ENCODE results near the gene SMIM15. TPM values are rescaled to one million over a fixed set of nuclear protein-coding genes. Genes with fewer than 3 reads are reported as not detected.

The SMIM15 gene
- total RNA-seq, 2 experiments from 2014 or later = 16.5 to 18.2 TPM

DNA sequence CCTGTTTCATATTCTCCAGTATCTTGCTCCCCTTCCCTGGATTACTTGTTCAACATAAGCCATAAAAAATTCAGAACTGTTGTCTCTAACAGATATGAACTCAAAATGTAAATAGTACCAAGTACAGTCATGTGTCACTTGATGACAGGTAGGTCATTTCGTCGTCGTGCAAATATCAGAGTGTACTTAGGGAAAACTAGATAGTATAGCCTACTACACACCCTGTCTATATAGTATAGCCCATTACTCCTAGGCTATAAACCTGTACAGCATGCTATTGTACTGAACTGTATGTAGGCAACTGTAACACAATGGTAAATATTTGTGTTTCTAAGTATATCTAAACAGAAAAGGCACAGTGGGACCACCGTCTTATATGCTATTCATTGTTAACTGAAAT, 39.1 kb downstream of the SMIM15 start:
- Mint-ChIP-seq H3K27me3 (no peaks in the 10 kb centered on the region), H3K4me1 (ENCODE audit: low read depth) (no peaks in the 10 kb centered on the region), H3K9me3 (no peaks in the 10 kb centered on the region), H3K36me3 (ENCODE audit: low read depth) (peaks cover 7% of the 10 kb centered on the region), H3K4me3 (no peak overlapping the region), H3K27ac (no peak overlapping the region)
- Histone ChIP-seq H3K9me3 (ENCODE audit: control insufficient read depth in 1 of 2, insufficient read depth in 1 of 2, low read length in 2 of 2) (no peaks in the 10 kb centered on the region), H3K27me3 (ENCODE audit: control insufficient read depth in 1 of 2, insufficient read depth in 2 of 2, low read length in 2 of 2) (no peaks in the 10 kb centered on the region), H3K27ac (ENCODE audit: low read depth in 1 of 2, low read length in 2 of 2) (no peak overlapping the region), H3K36me3 (ENCODE audit: insufficient read depth, low read length) (no peaks in the 10 kb centered on the region), H3K4me1 (ENCODE audit: insufficient read depth, low read length) (no peaks in the 10 kb centered on the region), H3K4me3 (ENCODE audit: low read length) (no peak overlapping the region)
- ChIA-PET CTCF (no interaction called here), POLR2A (no interaction called here)
- ATAC-seq (ENCODE audit: poor library complexity) (no peak), DNase-seq (no peak)
- TF ChIP-seq, protein P1, sequence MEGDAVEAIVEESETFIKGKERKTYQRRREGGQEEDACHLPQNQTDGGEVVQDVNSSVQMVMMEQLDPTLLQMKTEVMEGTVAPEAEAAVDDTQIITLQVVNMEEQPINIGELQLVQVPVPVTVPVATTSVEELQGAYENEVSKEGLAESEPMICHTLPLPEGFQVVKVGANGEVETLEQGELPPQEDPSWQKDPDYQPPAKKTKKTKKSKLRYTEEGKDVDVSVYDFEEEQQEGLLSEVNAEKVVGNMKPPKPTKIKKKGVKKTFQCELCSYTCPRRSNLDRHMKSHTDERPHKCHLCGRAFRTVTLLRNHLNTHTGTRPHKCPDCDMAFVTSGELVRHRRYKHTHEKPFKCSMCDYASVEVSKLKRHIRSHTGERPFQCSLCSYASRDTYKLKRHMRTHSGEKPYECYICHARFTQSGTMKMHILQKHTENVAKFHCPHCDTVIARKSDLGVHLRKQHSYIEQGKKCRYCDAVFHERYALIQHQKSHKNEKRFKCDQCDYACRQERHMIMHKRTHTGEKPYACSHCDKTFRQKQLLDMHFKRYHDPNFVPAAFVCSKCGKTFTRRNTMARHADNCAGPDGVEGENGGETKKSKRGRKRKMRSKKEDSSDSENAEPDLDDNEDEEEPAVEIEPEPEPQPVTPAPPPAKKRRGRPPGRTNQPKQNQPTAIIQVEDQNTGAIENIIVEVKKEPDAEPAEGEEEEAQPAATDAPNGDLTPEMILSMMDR (IDR thresholded peaks at IDR 0.05) = no peak
- intact Hi-C loops (cut with DNase I, micrococcal nuclease) = no loop called here

DNA sequence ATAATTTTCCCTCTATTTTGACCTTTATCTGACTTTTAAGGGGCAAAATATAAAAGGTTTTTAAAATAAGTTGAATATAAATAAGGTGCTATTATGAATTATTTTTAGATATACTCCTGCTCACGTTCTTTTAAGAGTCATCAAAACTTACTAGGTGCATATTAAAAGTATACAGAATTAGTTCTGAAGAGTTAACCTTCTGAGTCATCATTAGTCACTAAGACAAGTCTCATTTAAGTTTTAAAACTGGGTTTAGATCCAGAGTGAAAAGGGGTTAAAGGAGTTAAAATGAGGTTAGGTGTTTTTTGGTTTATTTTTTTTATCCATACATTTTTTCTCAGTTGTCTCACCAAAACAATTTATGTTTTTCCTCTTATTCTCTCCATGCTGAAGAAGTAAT, 41.7 kb downstream of the SMIM15 start:
- intact Hi-C loops (cut with DNase I, micrococcal nuclease) = no loop called here

DNA sequence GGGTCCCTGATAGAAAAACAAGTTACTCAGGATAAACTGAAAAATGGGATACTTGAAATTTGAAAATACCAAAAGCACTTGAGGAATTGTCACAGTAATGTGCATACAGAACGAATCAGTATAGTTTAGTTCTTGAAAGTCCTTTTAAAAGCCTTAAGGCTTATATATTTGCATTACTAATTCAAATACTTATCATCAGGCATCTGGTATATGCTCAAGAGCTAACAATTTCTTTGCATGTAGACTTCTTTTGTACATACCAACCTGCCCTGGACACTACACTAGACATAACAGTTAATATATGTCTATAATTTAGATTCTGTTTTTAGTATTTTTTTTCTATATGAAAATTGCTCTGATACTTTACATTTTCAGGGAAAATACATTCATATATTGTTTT, 43.2 kb downstream of the SMIM15 start:
- Mint-ChIP-seq H3K4me3 (no peak overlapping the region), H3K9me3 (no peaks in the 10 kb centered on the region)
- intact Hi-C loops (cut with DNase I, micrococcal nuclease) = no loop called here

More for the DNA sequence above, 41.7 kb downstream of the SMIM15 start:
- DNase-seq (no peak), ATAC-seq (ENCODE audit: poor library complexity) (no peak)
- H3K36me3 Mint-ChIP-seq (ENCODE audit: low read depth) = peaks cover 7% of the 10 kb centered on the region
- CTCF ChIA-PET = no interaction called here
- no peaks in the 10 kb centered on the region for H3K27me3 Mint-ChIP-seq
- Histone ChIP-seq H3K27ac (ENCODE audit: low read depth in 1 of 2, low read length in 2 of 2) (no peak overlapping the region), H3K4me3 (ENCODE audit: low read length) (no peak overlapping the region), H3K9me3 (ENCODE audit: control insufficient read depth in 1 of 2, insufficient read depth in 1 of 2, low read length in 2 of 2) (no peaks in the 10 kb centered on the region), H3K27me3 (ENCODE audit: control insufficient read depth in 1 of 2, insufficient read depth in 2 of 2, low read length in 2 of 2) (no peaks in the 10 kb centered on the region), H3K36me3 (ENCODE audit: insufficient read depth, low read length) (no peaks in the 10 kb centered on the region), H3K4me1 (ENCODE audit: insufficient read depth, low read length) (no peaks in the 10 kb centered on the region)
- no peaks in the 10 kb centered on the region for H3K9me3 Mint-ChIP-seq
- no peak overlapping the region for H3K4me3 Mint-ChIP-seq
- TF ChIP-seq, protein P1 (IDR thresholded peaks at IDR 0.05) = no peak
- no peaks in the 10 kb centered on the region for H3K4me1 Mint-ChIP-seq (ENCODE audit: low read depth)
- POLR2A ChIA-PET = no interaction called here
- no peak overlapping the region for H3K27ac Mint-ChIP-seq

More for the DNA sequence above, 43.2 kb downstream of the SMIM15 start:
- no peaks in the 10 kb centered on the region for H3K27me3 ChIP-seq (ENCODE audit: control insufficient read depth in 1 of 2, insufficient read depth in 2 of 2, low read length in 2 of 2)
- no peaks in the 10 kb centered on the region for H3K4me1 Mint-ChIP-seq (ENCODE audit: low read depth)
- CTCF ChIA-PET = interaction anchor here (0.9 kb wide), 1 partner anchor 113 kb away, joined by 3 read pairs; no protein-coding TSS in a partner anchor
- no peaks in the 10 kb centered on the region for H3K36me3 ChIP-seq (ENCODE audit: insufficient read depth, low read length)
- H3K27ac Mint-ChIP-seq = no peak overlapping the region
- H3K36me3 Mint-ChIP-seq (ENCODE audit: low read depth) = peaks cover 22% of the 10 kb centered on the region
- H3K4me1 ChIP-seq (ENCODE audit: insufficient read depth, low read length) = no peaks in the 10 kb centered on the region
- no peaks in the 10 kb centered on the region for H3K9me3 ChIP-seq (ENCODE audit: control insufficient read depth in 1 of 2, insufficient read depth in 1 of 2, low read length in 2 of 2)
- H3K27me3 Mint-ChIP-seq = no peaks in the 10 kb centered on the region
- ATAC-seq (ENCODE audit: poor library complexity) (no peak), DNase-seq (no peak)
- POLR2A ChIA-PET = no interaction called here
- H3K27ac ChIP-seq (ENCODE audit: low read depth in 1 of 2, low read length in 2 of 2) = no peak overlapping the region
- no peak overlapping the region for H3K4me3 ChIP-seq (ENCODE audit: low read length)
- TF ChIP-seq, protein P1 (IDR thresholded peaks at IDR 0.05) = no peak
